Activated CD4-positive, alpha-beta T cell treated with anti-CD3 and anti-CD28 coated beads, Interleukin-2, amount 50 U/mL, for 1 hour (primary cell): ENCODE data around the gene PRSS53.
"Not testable (repeated sequence)": the region's sequence is repeated elsewhere in the genome, so short reads cannot be mapped to it uniquely, and the experiment has no call there.

Source experiments
- DNase-seq: peaks from one replicate; pipeline ENCODE4 v3.0.0-alpha.2; 2020

The PRSS53 gene

DNA sequence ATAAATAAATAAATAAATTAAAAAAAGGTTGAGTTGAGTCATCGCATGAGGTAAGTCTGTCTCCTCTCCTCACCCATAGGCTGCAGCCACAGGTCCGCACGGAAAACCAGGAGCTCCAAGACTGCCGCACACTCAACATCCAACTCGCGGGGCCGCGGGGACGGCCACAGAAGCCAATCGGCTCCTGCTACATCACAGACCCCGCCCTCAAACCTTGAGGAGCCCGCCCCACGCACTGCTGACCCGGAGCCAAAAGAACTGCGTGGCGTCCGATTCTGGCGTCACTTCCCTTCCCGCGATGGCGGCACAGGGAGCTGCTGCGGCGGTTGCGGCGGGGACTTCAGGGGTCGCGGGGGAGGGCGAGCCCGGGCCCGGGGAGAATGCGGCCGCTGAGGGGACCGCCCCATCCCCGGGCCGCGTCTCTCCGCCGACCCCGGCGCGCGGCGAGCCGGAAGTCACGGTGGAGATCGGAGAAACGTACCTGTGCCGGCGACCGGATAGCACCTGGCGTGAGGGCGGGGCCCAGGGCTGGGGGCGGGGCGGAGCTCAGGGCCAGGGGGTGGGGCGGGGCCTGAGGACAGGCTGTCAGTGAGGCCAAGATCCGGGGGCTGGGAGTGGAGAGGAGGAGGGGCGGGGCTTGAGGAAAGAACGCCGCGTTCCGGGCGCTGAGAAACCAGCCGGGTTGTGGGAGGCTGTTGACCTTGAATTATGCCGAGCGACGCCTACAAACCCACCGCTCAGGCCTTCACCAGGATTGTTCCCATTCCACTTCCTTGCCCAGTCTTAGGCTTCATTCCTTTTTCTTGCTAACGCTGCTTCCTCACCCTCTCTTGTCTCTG lies 28.9 kb upstream of the PRSS53 start, which contains the start of gene KAT8:
Gene KAT8 (plus strand): TSS at position 281 of the 839 bp plus-strand sequence. CDS start 18 bp downstream, at position 299.
- peak; percentile 96 for DNase-seq

DNA sequence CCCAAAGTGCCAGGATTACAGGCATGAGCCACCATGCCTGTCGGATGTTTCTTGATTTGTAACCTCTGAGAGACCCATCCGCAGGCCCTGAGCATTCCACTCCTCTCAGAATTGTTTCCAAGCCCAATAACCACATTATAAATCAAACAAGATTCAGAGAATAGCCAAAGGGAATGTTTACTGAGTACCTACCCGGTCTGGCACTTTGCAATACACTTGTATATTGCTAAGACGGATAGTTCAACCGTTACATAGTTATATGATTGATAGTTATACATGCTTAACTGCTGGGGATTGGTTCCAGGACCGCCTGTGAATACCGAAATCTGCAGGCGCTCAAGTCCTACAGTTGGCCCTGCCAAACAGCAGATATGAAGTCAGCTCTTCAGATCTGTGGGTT lies 25.7 kb upstream of the PRSS53 start:
- DNase-seq, result no peak

DNA sequence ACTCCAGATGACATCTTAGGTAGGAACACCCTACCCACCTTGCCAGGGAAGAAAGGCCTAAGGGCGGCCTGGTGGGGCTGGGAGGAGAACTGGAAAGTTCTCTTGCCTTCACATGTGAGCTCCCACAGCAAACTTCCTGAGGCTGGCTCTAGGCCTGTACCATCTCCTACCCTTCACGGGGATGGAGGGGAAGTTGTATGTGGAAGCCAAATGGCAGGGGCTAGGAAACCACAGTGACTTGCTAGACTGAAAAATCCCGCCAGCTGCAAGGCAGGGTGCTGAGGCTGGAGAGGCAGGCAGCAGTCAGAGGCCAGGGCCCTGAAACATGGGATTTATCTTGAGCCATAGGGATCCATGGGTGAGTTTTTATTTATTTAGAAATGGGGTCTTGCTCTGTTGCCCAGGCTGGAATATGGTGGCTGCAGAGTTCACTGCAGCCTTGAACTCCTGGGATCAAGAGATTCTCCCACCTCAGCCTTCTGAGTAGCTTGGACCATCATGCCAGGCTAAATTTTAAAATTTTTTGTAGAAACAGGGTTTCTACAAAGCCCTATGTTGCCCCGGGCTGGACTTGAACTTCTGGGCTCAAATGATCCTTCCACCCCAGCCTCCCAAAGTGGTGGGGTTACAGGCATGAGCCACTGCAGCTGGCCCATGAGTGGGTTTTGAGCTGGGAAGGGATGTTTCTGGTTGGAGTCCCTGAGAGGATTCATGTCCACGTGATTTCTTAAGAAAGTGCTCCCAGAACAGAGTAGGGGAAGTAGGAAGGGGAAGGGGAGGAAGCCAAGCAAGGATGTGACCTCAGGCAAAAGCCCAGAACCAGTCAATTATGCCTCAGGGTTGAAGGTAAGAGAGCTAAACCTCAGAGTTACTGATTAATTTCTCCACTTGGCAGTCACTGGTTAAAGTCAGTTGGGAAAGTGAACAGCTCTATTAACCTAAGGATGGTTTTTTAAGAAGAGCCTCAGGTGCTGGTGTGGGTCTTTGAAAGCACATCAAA lies 24.7 kb upstream of the PRSS53 start:
- DNase-seq, result no peak

DNA sequence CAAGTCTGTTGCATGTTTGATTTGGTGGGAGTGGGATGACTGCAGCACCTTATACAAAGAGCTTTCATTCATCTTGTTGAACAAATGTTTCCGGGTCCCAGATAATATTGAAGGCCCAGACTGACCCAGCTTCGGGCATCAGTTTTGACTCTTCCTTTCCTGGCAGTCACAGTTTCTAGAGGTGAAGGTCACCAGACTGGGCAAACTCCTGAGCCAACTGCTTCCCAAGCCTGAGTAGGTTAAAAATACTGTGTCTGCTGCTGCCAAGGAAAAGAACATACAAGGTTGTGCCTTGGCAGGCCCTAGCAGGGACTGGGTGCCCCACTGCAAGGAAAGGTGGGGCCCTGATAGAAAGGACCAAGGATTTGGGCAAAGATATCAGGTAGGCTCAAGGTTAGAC lies 24.0 kb upstream of the PRSS53 start:
- no peak for DNase-seq

DNA sequence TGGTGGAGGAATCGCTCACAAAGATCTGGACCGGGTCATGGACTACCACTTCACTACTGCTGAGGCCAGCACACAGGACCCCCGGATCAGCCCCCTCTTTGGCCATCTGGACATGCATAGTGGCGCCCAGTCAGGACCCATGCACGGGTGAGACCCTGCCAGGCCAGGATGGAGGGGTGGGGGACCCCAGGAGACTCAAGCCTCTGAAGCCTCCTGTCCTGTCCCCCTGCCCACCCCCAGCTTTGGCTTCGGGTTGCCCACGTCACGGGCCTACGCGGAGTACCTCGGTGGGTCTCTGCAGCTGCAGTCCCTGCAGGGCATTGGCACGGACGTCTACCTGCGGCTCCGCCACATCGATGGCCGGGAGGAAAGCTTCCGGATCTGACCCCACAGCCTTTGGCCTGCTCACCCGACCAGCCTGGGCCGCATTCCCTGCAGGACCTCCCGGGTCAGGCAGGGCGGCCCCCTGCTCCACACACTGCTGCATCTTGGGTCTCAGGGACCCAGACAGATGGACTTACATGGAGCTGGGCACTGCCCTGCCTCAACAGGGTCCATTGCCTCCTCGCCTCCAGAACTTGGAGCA lies 23.2 kb upstream of the PRSS53 start:
- DNase-seq, result no peak

DNA sequence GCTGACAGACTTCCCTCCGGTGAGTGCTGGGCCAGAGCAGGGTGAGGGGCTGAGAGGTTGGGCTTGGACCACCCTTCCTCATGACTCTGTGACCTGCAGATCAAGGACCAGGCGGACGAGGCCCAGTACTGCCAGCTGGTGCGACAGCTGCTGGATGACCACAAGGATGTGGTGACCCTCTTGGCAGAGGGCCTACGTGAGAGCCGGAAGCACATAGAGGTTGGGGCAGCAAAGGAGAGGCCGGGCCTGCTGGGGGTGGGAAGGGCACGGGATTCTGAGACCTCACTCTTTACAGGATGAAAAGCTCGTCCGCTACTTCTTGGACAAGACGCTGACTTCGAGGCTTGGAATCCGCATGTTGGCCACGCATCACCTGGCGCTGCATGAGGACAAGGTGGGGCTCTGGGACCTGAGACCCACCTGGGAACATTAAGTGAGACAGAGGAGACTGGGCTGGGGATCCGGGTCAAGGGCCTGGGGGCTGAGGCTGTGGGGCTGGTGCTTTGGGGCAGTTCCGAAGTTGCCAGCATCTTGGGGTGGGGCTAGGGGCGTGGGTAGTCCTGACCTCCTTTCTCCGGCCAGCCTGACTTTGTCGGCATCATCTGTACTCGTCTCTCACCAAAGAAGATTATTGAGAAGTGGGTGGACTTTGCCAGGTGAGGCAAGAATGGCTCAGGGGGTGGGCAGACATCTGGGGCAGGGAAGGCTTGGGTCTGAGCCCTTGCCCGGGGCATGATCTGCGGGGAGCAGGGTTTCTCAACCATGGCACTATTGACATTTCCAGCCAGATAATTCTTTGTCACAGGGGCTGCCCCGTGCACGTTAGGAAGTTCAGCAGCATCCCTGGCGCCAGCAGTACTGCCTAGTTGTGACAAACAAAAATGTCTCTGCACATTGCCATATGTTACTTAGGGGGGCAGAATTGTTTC lies 21.6 kb upstream of the PRSS53 start:
- no peak for DNase-seq

DNA sequence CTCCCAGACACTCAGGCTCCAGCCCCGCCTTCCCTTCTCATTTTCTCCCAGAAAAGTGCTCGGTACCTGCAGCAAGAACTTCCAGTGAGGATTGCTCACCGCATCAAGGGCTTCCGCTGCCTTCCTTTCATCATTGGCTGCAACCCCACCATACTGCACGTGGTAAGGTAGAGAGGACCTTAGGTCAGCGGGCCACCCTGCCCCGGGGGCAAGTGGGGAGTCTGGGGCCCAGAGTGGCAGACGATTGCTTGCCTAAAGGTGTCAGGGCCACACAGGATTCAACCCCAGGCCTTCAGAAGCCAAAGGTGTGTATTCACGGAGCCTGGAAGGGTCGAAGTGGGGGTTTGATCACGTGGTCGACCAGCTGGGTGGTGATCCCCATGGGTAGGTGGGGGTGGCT lies 20.9 kb upstream of the PRSS53 start:
- no peak for DNase-seq

DNA sequence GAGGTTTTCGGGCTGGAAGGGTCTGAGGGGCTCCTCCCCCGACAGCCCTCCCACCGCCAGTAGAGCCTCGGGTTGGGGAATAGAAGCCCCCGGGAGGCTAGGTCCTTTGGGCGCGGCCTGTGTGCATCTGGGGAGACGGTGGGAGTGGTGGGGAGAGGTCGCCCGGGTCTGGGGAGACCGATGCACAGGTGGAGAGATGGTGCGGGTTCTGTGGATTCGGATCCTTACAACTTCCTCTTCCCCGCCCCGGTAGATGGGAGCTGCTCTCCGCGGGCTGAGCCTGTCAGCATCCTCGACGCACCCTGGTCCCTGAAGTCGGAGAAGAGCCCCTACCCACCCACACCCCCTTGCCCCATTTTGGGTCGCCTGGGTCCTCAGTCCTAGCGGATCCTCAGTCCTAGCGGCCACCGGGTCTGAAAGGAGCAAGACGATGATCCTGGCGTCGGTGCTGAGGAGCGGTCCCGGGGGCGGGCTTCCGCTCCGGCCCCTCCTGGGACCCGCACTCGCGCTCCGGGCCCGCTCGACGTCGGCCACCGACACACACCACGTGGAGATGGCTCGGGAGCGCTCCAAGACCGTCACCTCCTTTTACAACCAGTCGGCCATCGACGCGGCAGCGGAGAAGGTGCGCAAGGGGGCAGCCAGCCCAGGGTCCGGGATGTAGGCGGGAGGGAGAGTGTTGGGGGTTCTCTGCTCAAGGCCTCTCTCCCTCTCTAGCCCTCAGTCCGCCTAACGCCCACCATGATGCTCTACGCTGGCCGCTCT lies 20.2 kb upstream of the PRSS53 start:
- no peak for DNase-seq

DNA sequence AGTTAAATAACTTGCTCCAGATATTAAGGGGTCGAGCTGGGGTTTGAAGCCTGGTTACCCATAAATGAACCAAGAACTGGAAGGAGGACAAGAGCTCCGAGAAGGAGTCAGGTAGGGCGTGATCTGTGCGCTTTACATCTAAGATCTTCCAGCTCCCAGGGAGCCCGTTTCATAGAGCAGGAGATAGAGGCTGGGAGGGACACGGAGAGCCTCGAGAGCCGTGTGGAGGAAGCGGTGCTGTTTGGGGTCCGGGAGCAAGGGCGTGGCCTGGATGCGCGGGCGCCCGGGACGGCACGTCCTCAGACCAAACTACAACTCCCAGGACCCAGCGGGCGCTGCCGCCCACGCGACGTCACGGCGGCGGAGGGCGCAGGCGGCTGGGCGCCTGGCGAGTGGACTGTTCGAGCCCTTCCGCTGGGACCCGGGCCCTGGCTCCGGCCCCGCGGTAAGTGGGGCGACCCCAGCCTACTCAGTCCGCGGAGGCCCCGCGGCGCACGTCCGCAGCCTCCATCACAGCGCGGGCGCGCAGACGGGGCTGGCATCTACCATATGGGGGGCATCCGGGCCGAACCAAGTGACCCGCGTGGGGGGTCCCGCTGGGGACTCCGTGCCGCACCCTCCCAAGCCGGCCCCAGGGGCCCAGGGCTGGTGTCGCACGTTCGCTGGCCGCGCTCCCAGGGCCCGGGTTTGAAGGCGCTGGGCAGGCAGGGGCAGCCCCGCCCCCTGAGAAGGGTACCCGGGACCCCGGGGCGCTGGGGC lies 19.5 kb upstream of the PRSS53 start, which contains the start of gene BCKDK:
Gene BCKDK (plus strand): TSS at position 352 of the 759 bp plus-strand sequence. CDS start 838 bp downstream, outside the sequence.
- DNase-seq, result peak; percentile 46

DNA sequence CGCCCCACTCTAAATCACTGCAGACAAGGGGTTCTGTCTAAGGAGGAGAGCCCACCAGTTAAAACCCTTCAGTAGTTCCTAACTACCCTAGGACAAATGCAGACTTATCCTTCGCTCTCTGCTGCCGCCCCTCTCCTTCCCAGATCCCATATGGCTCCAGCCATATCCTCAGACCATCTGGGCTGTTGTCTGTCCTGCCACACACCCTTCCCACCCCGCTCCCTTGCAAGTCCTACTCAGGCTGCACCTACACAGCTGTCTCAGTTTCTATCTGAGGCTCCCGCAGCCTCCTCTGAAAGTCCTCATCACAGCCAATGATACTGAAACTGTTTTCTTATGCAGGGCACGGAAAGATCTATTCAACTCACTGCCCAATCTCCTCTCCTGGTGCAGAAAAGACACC lies 18.7 kb upstream of the PRSS53 start:
- DNase-seq, result no peak

DNA sequence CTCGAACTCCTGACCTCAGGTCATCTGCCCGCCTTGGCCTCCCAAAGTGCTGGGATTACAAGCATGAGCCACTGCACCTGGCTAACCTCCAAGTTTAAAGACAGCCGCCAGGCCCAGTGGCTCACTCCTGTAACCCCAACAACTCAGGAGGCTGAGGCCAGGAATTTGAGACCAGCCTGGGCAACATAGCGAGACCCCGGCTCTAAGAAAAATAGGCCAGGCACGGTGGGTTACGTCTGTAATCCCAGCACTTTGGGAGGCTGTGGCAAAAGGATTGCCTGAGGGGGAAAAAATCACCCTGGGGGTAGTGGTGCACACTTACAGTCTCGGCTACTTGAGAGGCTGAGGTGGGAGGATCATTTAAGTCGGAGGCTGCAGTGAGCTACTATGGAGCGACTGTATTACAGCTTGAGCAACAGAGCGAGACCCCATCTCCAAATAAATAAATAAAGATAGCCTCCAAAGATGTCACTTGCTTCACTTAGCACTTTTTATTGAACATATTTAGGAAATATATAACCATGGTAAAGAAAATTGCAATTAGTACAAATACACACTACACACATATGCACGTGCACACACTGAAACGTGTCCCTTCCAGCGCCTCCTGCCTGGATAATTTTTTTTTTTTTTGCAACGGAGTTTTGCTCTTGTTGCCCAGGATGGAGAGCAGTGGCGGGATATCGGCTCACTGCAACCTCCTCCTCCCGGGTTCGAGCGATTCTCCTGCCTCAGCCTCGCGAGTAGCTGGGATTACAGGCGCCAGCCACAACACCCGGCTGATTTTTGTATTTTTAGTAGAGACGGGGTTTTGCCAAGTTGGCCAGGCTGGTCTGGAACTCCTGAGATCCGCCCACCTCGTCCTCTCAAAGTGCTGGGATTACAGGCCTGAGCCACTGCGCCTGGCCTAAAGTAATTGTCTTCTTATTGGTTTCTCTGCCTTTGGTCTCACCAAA lies 18.0 kb upstream of the PRSS53 start:
- no peak for DNase-seq

DNA sequence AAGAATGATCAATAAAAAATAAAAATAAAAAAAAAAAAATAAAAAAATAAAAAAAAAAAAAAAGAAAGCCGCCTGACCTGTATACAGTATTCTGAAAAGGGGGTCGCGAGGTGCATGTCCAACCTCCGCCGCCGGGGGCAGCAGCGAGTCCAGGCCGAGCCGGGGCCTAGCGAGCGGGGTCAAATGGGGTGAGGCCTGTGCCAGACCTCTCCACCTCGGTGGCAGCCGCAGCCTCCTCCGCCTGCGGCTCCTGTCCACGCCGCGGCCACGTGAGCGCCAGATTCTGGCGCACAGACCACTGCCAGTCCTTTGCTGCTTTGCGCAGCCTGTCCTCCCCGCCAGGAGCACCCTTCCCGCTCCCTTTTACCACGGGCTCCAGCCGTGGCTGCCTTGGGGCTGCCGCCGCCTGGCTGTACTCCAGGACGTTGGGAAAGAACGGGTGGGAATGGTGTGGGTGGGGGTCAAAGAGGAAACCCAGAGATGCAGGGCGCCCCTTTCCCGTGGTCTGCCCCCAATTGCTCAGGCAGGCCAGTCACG lies 17.0 kb upstream of the PRSS53 start:
- DNase-seq, result peak; percentile 76

DNA sequence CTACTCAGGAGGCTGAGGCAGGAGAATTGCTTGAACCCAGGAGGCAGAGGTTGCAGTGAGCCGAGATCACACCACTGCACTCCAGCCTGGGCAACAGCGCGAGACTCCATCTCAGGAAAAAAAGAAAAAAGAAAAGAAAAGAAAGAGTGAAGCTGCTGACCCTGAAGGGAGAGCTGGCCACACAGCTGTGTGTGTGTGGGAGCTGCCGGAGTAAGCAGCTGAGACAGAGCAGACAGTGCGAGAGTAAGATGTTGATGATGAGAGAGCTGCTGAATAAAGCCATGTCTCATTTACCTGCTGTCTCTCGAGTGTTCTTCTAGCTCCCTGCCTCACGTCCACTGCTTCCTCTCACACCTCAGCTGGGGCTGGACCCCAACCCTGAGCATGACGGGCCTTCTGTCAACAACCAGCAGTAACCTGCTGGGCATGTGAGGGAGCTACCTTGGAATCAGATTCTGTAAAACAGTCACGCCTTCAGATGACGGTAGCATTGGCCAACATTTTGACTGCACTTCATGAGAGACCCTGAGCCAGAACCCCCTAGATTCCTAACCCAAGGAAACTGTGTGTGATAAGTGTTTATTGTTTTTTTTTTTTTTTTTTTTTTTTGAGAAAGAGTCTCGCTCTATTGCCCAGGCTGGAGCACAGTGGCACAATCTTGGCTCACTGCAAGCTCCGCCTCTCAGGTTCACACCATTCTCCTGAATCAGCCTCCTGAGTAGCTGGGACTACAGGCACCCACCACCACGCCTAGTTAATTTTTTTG lies 12.3 kb upstream of the PRSS53 start:
- DNase-seq, result not testable (repeated sequence)

DNA sequence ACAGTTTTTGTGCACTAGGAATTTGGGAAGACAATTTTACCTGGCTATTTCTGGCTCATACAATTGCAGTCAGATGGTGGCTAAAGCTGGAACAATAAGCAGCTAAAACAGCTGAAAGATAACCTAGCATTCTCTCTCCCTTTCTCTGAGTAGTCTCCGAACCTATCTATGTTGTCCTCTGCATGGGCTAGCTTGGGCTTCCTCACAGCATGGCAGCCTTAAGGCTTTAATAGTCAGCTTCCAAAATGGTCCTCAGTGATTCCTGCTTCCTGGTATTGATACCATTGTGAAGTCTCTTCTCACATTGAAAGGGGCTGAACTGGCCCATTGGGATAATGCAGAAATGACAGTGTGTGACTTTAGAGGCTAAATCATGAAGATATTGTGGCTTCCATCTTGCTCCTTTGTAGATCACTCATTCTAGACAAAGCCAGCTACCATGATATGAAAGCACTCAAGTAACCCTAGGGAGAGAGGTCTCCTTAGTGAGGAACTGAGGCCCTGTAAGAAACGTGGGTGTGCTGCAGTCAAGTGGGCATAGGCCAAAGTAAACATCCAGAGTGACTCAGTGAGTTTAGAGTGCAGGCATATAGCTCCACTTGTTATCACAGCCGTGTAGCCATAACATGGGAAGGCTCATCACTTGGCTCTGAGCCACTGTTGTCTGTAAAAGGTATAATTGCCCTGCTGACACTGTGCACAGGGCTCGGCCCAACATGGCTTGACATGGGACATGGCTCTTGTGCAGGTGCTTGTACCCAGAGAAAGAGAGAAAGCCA lies 11.3 kb upstream of the PRSS53 start:
- no peak for DNase-seq

DNA sequence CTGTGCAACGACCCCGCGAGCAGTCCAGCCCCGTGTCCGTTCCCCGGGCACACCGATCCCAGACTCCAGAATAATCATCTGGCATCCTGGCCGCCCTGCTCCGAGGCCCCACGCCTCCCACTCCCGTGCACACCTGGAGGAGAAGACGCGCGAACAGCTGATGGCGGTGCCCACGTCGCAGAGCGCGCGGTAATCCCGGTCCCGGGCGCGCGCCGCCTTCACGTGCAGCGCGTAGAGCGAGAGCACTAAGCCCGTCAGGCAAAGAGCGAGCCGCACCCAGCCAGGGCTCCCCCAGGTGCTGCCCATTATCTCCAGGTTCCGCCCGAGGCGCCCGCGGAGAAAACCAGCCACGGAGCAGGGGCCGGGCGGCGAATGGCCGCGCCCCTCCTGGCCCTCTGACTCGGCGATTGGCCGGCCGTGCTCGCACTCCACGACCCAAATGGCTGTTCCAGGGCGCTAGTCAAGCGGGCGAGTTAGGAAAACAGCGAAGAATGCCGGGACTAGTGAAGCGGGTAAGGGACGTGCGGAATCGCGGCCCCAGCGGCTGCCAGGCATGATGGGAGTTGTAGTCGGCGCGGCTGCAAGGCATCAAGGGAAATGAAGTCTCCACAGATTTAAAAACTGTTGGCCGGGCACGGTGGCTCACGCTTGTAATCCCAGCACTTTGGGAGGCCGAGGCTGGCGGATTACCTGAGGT lies 5.8 kb upstream of the PRSS53 start, which contains the start of gene VKORC1:
Gene VKORC1 (minus strand): TSS at position 374 of the 697 bp plus-strand sequence. CDS start 68 bp downstream, at position 306.
- DNase-seq, result peak; percentile 83

DNA sequence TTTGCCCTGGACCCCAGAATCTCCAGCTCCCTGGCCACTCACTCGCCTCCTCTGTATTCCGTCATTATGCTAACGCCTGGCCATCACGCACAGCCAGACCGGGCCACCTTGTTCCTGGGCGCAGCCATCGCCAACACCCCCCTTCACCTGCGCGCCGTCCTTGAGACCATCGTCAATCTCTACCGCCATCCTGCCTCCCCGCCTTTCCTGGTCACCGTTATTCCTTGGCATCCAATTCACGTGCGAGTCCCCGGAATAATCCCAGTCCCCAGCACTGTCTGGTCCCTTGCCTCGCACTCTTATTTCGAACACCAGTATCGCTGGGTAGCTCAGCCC lies 5.3 kb upstream of the PRSS53 start:
- no peak for DNase-seq
